Heart left ventricle (tissue), 13 donors: ENCODE data around the gene KLB.
A peak's percentile ranks its signal among the peaks of the same experiment; 100 is the strongest.

ENCODE experiments used
- CTCF ChIP-seq, 12 donors: fragments of 200-600 bp; sonication (generic) in 4 of 12; IDR thresholded peaks; one replicate each; pipeline versions ENCODE4 v1.5.0 to v1.8.0; 2018 to 2022; ENCODE audit warnings: antibody characterized with exemption in 12 of 12, mild to moderate bottlenecking in 5 of 12
- POLR2A ChIP-seq, 2 donors: fragments of 450-650 bp; IDR thresholded peaks; one replicate each; pipeline ENCODE4 v1.6.1; 2017; ENCODE audit warnings: antibody characterized with exemption in 2 of 2, mild to moderate bottlenecking in 2 of 2, moderate library complexity in 2 of 2
- donor health status: ischemic (EF 13 %, LVEDD 7.1; RV severe dilation, severe dysfunction).
- donor health status: DM: no; HTN: yes; CAD: no.
- donor health status: DM: no; HTN: no; CAD: no.
- donor health status: ischemic (EF 25% LVEDD 6.9; RV normal size, moderate dysfunction).
- donor health status: ischemic (EF 25% LVEDD 5.7; RV mildly dilated, moderate dysfunction).
- donor health status: ischemic (EF 35%, LVEDD 5.7; RV mildly dilated, moderate dysfunction).
- donor health status: nonischemic (EF 11% LVEDD 7.7; RV severe dilation, severe dysfunction).
- donor health status: DM: yes; HTN: yes; CAD: no.
- donor health status: PGD.
- donor health status: ischemic (EF 29% LVEDD 5.4; RV normal size, mild dysfunction).
- donor health status: nonischemic (EF 23%, LVEDD 6.1; RV moderate dilation, normal function).

- TF ChIP-seq CTCF (IDR thresholded peaks at IDR 0.05) = peak in 4 of 12 donors; percentile 21 to 42 (median 29)
- TF ChIP-seq POLR2A (IDR thresholded peaks at IDR 0.05) = no peak
These were observed 40.3 kb downstream of the KLB start for GRCh38 chr4:39446842-39447573.
